Coronary artery (tissue), 2 donors: Measurements from ENCODE around the gene XPNPEP1.

ENCODE experiments used
- DNase-seq: peaks from one replicate; pipeline ENCODE4 v3.0.0-alpha.2; 2017; ENCODE audit warnings: low spot score
- H3K27ac ChIP-seq, 2 donors: fragments of 200-600 bp; sonication (generic); one replicate each; pipeline ENCODE4 v1.5.1; 2016 to 2019
- H3K4me3 ChIP-seq: fragments of 200-600 bp; sonication (generic); 2 replicates; pipeline ENCODE4 v1.5.1; 2016; ENCODE audit warnings: mild to moderate bottlenecking, moderate library complexity
- CTCF ChIP-seq: fragments of 200-600 bp; sonication (generic); IDR thresholded peaks from one replicate; pipeline ENCODE4 v1.5.1; 2019; ENCODE audit warnings: antibody characterized with exemption

The XPNPEP1 gene

GRCh38 chr10:109922976-109923921 is at the start of gene XPNPEP1:
Gene XPNPEP1 (minus strand): TSS chr10:109923511. CDS start chr10:109923433, 78 bp downstream.
- Histone ChIP-seq H3K4me3 (peak within 1 kb of the TSS; percentile 100), H3K27ac (peak within 1 kb of the TSS; percentile 87 to 99)
- TF ChIP-seq CTCF: no peak
- DNase-seq: peak; percentile 89

- Histone ChIP-seq H3K27ac (no peak overlapping the region), H3K4me3 (no peak overlapping the region)
- no peak for DNase-seq
- TF ChIP-seq CTCF: no peak
These were observed 49.2 kb upstream of the XPNPEP1 start for GRCh38 chr10:109972372-109973001.

- no peak for TF ChIP-seq CTCF
- DNase-seq: no peak
- H3K27ac ChIP-seq: no peak overlapping the region
- no peak overlapping the region for H3K4me3 ChIP-seq
These were observed 48.3 kb upstream of the XPNPEP1 start for GRCh38 chr10:109971634-109972033.

- H3K4me3 ChIP-seq: peak overlapping the region; percentile 2
- peak overlapping the region in 1 of 2 donors; percentile 40 for H3K27ac ChIP-seq
- DNase-seq: no peak
These were observed 46.5 kb upstream of the XPNPEP1 start for GRCh38 chr10:109969760-109970346.

GRCh38 chr10:109968953-109969759 is 45.8 kb upstream of the XPNPEP1 start:
- no peak for TF ChIP-seq CTCF
- peak overlapping the region in 1 of 2 donors; percentile 40 for H3K27ac ChIP-seq
- H3K4me3 ChIP-seq: peak overlapping the region; percentile 2
- no peak for DNase-seq

More at GRCh38 chr10:109969760-109970346, 46.5 kb upstream of the XPNPEP1 start:
- TF ChIP-seq CTCF: no peak

GRCh38 chr10:109967739-109968088 is 44.4 kb upstream of the XPNPEP1 start:
- TF ChIP-seq CTCF: no peak
- no peak for DNase-seq
- Histone ChIP-seq H3K4me3 (no peak overlapping the region), H3K27ac (peak overlapping the region in 1 of 2 donors; percentile 40)
